Measurements from ENCODE around the gene SLFN14.

DNA sequence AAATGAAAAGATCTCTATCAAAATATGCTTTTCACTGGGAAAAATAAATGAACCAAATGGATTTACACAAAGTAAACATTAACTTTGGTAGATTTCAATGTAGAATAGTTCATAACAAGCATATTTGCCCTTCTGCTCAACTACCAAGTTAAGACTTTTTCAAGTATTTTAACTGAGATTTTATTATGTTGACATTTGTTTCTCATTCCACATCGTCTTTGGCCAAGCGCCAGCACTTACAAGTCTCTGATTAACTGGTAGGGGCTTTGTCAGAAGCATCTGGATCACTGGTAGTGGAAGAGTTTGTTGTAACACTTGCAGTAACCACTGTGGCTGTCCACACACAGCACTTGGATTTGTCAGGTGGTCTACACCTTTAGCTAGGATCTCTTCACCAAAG, 46.1 kb downstream of the SLFN14 start:
- TF ChIP-seq CTCF (IDR thresholded peaks at IDR 0.05), result no peak
- no peak for TF ChIP-seq POLR2A (IDR thresholded peaks at IDR 0.05)
